ENCODE results near the gene TMEM243.
"Not testable (repeated sequence)": the region's sequence is repeated elsewhere in the genome, so short reads cannot be mapped to it uniquely, and the experiment has no call there.

TMEM243 gene

GRCh38 chr7:87219545-87220025 lies at the start of gene TMEM243:
Gene TMEM243 (minus strand): TSS chr7:87219732. CDS start chr7:87219503, 229 bp downstream.
- DNase-seq = peak; percentile 30 to 86 (median 72)
- intact Hi-C loops (cut with DNase I) = loop anchor here (2.0 kb wide), 1 partner anchor 67 kb away; the partner anchor contains the start of gene DMTF1

- no peak for DNase-seq
- intact Hi-C loops (cut with DNase I) = no loop called here
Measured at GRCh38 chr7:87267239-87267900, 47.8 kb upstream of the TMEM243 start.

GRCh38 chr7:87263537-87263936 lies 44.0 kb upstream of the TMEM243 start:
- intact Hi-C loops (cut with DNase I) = no loop called here
- DNase-seq = no peak

- DNase-seq = no peak
- intact Hi-C loops (cut with DNase I) = no loop called here
Measured at GRCh38 chr7:87253589-87254087, 34.1 kb upstream of the TMEM243 start.

- DNase-seq; intact Hi-C loops (cut with DNase I): not testable (repeated sequence)
Measured at GRCh38 chr7:87245671-87246070, 26.1 kb upstream of the TMEM243 start.

- intact Hi-C loops (cut with DNase I) = loop anchor here (5.0 kb wide), 1 partner anchor 311 kb away; no protein-coding TSS in a partner anchor
- DNase-seq = not testable (repeated sequence)
Measured at GRCh38 chr7:87238464-87239051, 19.0 kb upstream of the TMEM243 start.

- intact Hi-C loops (cut with DNase I) = loop anchor here (5.0 kb wide), 1 partner anchor 308 kb away; no protein-coding TSS in a partner anchor
- DNase-seq = no peak
Measured at GRCh38 chr7:87234949-87235348, 15.4 kb upstream of the TMEM243 start.

GRCh38 chr7:87231711-87232110 lies 12.2 kb upstream of the TMEM243 start:
- intact Hi-C loops (cut with DNase I) = no loop called here
- peak in 1 of 42 donors; percentile 24 for DNase-seq

GRCh38 chr7:87231258-87231657 lies 11.7 kb upstream of the TMEM243 start:
- intact Hi-C loops (cut with DNase I) = no loop called here
- DNase-seq = peak in 37 of 42 donors; percentile 10 to 71 (median 46)

- DNase-seq = no peak
- intact Hi-C loops (cut with DNase I) = no loop called here
Measured at GRCh38 chr7:87226495-87226894, 7.0 kb upstream of the TMEM243 start.

- no peak for DNase-seq
- intact Hi-C loops (cut with DNase I) = no loop called here
Measured at GRCh38 chr7:87225696-87226095, 6.2 kb upstream of the TMEM243 start.

GRCh38 chr7:87223666-87224065 lies 4.1 kb upstream of the TMEM243 start:
- no peak for DNase-seq
- intact Hi-C loops (cut with DNase I) = no loop called here

- peak in 41 of 42 donors; percentile 8 to 78 (median 46) for DNase-seq
- intact Hi-C loops (cut with DNase I) = loop anchor here (2.0 kb wide), 1 partner anchor 68 kb away; the partner anchor contains the start of gene DMTF1
Measured at GRCh38 chr7:87220734-87221215, 1.2 kb upstream of the TMEM243 start.

GRCh38 chr7:87220026-87220733 lies 648 bp upstream of the TMEM243 start:
- intact Hi-C loops (cut with DNase I) = loop anchor here (2.0 kb wide), 1 partner anchor 67 kb away; the partner anchor contains the start of gene DMTF1
- peak; percentile 70 to 95 (median 88) for DNase-seq

- peak in 40 of 42 donors; percentile 22 to 71 (median 42) for DNase-seq
- intact Hi-C loops (cut with DNase I) = no loop called here
Measured at GRCh38 chr7:87218796-87219544, 562 bp downstream of the TMEM243 start.

- intact Hi-C loops (cut with DNase I) = no loop called here
- DNase-seq = no peak
Measured at GRCh38 chr7:87217983-87218653, 1.4 kb downstream of the TMEM243 start.

GRCh38 chr7:87216701-87217508 lies 2.6 kb downstream of the TMEM243 start:
- peak in 2 of 42 donors; percentile 19 to 23 for DNase-seq

More at GRCh38 chr7:87216701-87217508, 2.6 kb downstream of the TMEM243 start:
- intact Hi-C loops (cut with DNase I) = no loop called here
